ENCODE data around the gene KISS1R.
"Not testable (repeated sequence)": the region's sequence is repeated elsewhere in the genome, so short reads cannot be mapped to it uniquely, and the experiment has no call there.

The KISS1R gene

GRCh38 chr19:917323-918151 is at the start of gene KISS1R:
Gene KISS1R, plus strand, starts transcription at chr19:917333. Its CDS starts 170 bp downstream, at chr19:917503.
- DNase-seq: no peak

GRCh38 chr19:867855-868457 is 49.2 kb upstream of the KISS1R start:
- DNase-seq: no peak

DNA sequence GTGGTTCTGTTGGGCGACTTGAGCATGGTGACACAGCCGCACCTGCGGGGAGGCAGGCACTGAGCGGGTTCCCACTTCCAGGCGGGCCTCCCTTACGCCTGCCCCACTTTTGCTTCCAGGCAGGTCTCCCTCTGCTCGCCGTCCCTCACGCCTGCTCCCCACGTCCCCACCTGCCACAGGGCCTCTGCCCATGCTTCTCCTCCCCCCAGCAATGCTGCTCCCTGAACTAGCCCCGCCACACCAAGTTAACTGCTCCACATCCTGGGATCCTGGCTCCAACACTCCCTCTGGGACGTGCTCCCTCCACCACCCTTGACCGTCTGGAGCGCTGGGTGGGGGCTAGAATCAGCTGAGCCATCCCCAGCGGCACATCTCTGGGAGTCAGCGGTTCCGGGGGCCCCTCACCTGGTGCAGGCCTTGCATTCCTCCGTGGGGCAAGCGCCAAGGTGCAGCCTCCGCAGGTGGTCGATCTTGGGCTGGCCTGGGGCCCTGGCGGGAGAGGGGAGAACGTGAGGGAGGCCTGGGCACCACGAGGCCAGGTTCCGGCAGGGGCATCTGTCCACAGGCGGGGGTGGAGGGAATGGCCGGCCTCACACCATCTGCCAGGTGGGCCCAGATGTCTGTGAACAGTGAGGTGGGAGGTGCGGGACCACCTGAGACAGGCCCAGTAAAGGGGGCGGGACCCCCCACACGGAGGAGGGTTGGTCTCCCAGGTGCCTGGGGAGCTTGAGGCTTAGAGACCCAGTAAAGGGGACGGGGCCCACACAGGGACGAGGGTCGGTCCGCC is 48.5 kb upstream of the KISS1R start:
- DNase-seq: no peak

DNA sequence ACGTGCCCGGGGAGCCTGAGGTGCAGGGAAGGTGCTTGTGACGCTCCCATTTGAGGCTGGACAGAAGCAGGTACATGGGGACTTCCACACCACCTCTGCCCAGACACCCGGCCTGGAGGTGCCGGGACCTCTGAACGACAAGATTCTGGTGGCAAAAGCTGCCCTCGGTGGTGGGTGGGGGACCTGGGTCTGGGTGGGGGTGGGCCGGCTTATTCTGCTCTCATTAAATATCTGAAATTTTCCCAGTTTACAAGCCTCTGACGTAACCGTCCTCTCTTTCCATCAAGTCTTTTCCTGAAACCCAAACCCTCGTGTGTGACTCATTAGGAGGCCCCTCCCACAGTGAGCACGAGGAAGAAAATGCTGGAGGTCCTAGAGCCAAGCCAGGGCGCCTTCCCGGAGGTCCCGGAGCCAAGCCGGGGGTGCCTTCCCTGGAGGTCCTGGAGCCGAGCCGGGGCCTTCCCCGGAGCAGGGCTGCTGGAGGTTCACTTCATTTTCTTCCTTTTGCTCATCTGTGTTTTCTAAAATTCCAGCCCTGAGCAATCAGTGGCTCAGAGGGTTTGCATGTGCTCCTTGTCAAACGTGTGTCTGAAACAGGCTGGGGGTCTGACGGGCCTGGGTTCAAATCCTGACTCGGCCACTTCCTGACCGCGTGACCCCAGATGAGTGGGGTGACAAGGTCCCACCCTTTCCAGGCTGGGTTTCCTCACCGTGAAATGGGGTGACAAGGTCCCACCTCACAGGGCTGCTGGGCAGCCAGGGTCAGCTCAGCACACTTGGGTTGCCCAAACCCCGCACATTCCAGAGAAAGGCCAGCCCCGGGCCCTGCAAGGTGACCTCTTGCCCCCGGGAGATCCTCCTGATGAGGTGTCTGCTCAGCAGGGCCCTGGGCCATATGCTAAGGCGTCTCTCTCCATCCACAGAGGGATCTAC is 47.6 kb upstream of the KISS1R start:
- DNase-seq: peak; percentile 19 to 28

DNA sequence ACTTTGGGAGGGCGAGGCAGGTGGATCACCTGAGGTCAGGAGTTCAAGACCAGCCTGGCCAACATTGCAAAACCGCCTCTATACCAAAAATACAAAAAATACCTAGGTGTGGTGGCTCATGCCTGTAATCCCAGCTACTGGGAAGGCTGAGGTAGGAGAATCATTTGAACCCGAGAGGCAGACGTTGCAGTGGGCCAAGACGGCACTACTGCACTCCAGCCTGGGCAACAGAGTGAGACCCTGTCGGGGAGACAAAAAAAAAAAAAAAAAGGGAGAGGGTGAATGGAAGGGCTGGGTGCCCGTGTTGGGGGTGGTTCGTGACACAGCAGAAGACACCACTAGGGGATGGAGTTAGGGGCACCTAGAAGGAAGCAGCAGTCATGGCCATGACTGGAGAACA is 46.8 kb upstream of the KISS1R start:
- no peak for DNase-seq

DNA sequence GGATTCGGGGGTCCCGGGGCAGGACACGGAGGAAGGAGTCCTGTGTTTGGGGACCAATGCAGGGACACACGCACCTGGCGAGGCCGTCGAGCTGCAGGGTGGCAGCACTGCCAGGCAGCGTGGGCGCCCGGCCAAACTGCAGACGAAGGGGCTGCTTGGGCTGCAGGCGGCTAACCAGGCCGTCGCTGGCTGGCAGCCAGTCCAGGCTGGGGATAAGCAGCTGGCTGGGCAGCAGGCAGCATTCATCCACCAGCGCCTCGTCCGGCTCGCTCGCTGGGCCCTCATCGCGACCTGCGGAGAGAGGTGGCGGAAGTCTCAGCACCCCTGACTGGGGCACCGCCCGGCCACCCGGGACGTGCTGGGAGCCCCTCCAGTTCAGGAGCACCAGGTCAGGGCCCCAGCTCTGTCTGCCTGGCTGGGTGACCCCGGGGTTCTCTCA is 46.2 kb upstream of the KISS1R start:
- DNase-seq: no peak

DNA sequence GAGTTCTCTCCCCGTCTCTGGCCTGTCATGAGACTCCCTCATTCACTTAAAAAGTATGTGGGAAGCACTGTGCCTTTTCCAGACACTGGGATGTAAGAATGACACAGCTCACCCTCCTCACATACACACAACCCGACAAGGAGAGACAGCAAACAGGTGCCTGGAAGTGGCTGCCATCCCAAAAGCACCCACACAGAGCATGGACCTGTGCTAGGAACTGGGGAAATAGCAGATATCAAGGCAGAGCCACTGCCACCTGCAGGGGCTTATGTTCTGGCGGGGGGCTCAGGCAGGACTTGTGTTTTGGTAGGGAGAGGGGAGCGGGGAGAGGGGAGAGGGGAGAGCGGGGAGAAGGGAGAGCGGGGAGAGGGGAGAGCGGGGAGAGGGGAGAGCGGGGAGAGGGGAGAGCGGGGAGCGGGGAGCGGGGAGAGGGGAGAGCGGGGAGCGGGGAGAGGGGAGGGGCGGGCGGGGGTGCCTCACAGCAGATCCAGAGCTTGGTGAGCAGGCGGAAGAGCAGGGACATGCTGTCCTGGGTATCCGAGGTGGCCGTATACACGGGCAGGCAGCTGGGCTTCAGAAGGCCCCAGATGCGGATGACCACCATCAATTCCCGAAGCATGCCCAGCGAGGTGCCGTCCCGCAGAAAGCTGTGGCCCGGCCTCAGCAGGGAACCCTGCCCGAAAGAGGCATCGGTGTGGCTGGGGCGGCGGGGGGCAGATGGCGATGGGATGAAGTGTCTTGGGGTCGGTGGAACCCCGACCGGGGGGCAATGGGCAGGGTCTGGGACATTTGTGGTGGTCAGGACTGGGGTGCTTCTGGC is 45.5 kb upstream of the KISS1R start:
- no peak for DNase-seq

GRCh38 chr19:872266-872951 is 44.7 kb upstream of the KISS1R start:
- no peak for DNase-seq

- DNase-seq: peak in 1 of 2 experiments; percentile 13
Observed at GRCh38 chr19:873084-873483, 44.0 kb upstream of the KISS1R start.

GRCh38 chr19:873561-874041 is 43.5 kb upstream of the KISS1R start:
- no peak for DNase-seq

GRCh38 chr19:875265-875879 is 41.8 kb upstream of the KISS1R start:
- no peak for DNase-seq

- DNase-seq: no peak
Observed at GRCh38 chr19:876089-876488, 41.0 kb upstream of the KISS1R start.

DNA sequence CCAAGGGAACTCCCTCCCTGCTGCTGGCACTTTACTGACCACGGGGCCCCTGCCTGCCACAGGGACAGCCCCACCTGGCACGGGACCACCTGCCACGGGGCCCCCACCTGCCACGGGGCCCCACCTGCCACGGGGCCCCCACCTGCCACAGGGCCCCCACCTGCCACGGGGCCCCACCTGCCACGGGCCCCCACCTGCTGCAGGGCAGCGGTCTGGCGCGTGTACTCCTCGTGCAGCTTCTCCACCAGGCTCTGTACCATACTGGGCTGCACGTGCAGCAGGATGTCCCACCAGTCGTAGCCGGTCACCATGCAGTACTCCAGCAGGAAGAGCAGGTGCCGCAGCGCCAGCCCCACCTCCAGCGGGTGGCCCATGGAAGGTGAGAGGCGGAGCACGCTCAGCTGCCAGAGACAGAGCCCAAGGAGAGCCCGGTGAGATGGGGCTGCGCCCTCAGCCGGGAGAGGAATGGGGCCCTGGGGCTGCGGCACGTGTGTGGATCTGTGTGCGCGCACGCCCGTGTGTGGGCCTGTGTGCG is 40.3 kb upstream of the KISS1R start:
- DNase-seq: no peak

DNA sequence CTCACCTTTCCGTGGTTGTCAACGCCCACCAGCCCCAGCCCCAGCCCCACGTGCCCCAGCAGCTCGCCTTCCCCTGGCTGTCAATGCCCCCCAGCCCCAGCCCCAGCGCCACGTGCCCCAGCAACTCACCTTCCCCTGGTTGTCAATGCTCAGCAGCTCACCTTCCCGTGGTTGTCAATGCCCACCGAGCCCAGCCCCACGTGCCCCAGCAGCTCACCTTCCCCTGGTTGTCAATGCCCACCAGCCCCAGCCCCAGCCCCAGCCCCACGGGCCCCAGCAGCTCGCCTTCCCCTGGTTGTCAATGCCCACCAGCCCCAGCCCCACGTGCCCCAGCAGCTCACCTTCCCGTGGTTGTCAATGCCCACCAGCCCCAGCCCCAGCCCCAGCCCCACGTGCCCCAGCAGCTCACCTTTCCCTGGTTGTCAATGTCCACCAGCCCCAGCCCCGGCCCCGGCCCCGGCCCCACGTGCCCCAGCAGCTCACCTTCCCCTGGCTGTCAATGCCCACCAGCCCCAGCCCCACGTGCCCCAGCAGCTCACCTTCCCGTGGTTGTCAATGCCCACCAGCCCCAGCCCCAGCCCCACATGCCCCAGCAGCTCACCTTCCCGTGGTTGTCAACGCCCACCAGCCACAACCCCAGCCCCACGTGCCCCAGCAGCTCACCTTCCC is 39.0 kb upstream of the KISS1R start:
- DNase-seq: not testable (repeated sequence)

DNA sequence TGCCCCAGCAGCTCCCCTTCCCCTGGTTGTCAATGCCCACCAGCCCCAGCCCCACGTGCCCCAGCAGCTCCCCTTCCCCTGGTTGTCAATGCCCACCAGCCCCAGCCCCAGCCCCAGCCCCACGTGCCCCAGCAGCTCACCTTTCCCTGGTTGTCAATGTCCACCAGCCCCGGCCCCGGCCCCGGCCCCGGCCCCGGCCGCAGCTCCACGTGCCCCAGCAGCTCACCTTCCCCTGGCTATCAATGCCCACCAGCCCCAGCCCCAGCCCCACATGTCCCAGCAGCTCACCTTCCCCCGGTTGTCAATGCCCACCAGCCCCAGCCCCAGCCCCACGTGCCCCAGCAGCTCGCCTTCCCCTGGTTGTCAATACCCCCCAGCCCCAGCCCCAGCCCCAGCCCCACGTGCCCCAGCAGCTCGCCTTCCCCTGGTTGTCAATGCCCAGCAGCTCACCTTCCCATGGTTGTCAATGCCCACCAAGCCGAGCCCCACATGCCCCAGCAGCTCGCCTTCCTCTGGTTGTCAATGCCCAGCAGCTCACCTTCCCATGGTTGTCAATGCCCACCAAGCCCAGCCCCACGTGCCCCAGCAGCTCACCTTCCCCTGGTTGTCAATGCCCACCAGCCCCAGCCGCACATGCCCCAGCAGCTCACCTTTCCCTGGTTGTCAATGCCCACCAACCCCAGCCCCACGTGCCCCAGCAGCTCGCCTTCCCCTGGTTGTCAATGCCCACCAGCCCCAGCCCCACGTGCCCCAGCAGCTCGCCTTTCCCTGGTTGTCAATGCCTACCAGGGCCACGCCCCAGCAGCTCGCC is 38.2 kb upstream of the KISS1R start:
- DNase-seq: not testable (repeated sequence)

DNA sequence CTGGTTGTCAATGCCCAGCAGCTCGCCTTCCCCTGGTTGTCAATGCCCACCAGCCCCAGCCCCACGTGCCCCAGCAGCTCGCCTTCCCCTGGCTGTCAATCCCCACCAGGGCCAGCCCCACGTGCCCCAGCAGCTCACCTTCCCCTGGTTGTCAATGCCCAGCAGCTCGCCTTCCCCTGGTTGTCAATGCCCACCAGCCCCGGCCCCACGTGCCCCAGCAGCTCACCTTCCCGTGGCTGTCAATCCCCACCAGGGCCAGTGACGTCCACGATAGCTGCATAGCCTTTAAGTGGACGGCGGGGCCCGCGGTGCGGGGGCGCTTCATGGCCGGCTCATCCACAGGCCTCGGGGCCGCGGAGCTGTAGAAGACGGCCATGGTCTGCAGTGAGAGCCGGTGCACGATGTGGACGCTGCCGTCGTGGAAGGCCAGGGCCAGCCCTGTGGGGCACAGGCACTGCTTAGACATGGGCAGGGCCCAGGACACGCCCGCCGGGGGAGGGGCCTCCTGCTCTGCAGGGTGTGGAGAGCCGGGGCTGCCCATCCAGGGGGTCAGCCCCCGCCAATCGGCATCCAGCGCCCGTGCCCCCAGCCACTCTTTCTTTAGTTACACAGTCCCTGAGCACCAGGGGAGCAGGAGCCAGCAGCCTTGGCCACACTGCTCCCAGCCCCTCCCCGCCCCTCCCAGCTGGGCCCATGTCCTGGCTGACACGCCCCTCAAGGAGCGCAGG is 37.3 kb upstream of the KISS1R start:
- DNase-seq: no peak

GRCh38 chr19:881385-882071 is 35.6 kb upstream of the KISS1R start:
- no peak for DNase-seq
